CD14-positive monocyte (primary cell): ENCODE data around the gene AFG3L2. TPM values are rescaled to one million over a fixed set of nuclear protein-coding genes. Genes with fewer than 3 reads are reported as not detected.

Source experiments
- DNase-seq, 3 donors: peaks; one replicate each; pipeline ENCODE4 v3.0.0-alpha.2; 2011 to 2022
- H2AFZ ChIP-seq: 2 replicates; pipeline ENCODE4 v1.6.0; 2012; ENCODE audit warnings: mild to moderate bottlenecking, low read depth, low read length, inconsistent platforms; ENCODE audit not compliant: insufficient read depth, poor library complexity, severe bottlenecking
- H3K27ac ChIP-seq, 2 donors: 1 replicate in 1 of 2; 2 replicates in 1 of 2; pipeline ENCODE4 v1.5.1; 2012 to 2013; ENCODE audit warnings: low read length in 2 of 2, control low read depth in 1 of 2, inconsistent platforms in 1 of 2, low read depth in 1 of 2, mild to moderate bottlenecking in 1 of 2
- H3K27me3 ChIP-seq, 2 donors: one replicate each; pipeline versions ENCODE4 v1.6.0 to v1.6.1; 2011 to 2013; ENCODE audit warnings: low read length in 2 of 2; ENCODE audit not compliant: control insufficient read depth in 2 of 2, insufficient read depth in 2 of 2
- H3K36me3 ChIP-seq, 2 donors: replicated peaks in 1 of 2; 1 replicate in 1 of 2; 2 replicates in 1 of 2; pipeline versions ENCODE4 v1.5.1 to v1.6.1; 2012 to 2013; ENCODE audit warnings: low read length in 2 of 2, control low read depth in 1 of 2, inconsistent platforms in 1 of 2, mild to moderate bottlenecking in 1 of 2; ENCODE audit not compliant: insufficient read depth in 2 of 2, control insufficient read depth in 1 of 2
- H3K4me1 ChIP-seq, 2 donors: 1 replicate in 1 of 2; 2 replicates in 1 of 2; pipeline versions ENCODE4 v1.5.1 to v1.6.1; 2012 to 2013; ENCODE audit warnings: low read length in 2 of 2, control low read depth in 1 of 2, inconsistent platforms in 1 of 2, mild to moderate bottlenecking in 1 of 2, moderate library complexity in 1 of 2; ENCODE audit not compliant: insufficient read depth in 2 of 2, control insufficient read depth in 1 of 2
- H3K4me2 ChIP-seq: replicated peaks from 2 replicates; pipeline ENCODE3; 2012; ENCODE audit warnings: low read length, moderate library complexity, mild to moderate bottlenecking; ENCODE audit not compliant: poor library complexity, severe bottlenecking; ENCODE audit errors: extremely low read depth
- H3K4me3 ChIP-seq, 3 experiments: fragments of 200-600 bp in 1 of 3; sonication (generic) in 1 of 3; replicated peaks in 1 of 3; 1 replicate in 2 of 3; 2 replicates in 1 of 3; pipeline ENCODE4 v1.5.1; 2011 to 2013; ENCODE audit warnings: low read length in 3 of 3, mild to moderate bottlenecking in 3 of 3, control low read depth in 2 of 3, low read depth in 2 of 3, inconsistent platforms in 1 of 3, moderate library complexity in 1 of 3
- H3K79me2 ChIP-seq: 2 replicates; pipeline ENCODE4 v1.6.0; 2012; ENCODE audit warnings: mild to moderate bottlenecking, control low read depth, inconsistent platforms, low read length, moderate library complexity; ENCODE audit not compliant: insufficient read depth
- H3K9ac ChIP-seq: 2 replicates; pipeline ENCODE4 v1.6.0; 2017; ENCODE audit warnings: low read length, mild to moderate bottlenecking; ENCODE audit not compliant: insufficient read depth, poor library complexity, severe bottlenecking
- H3K9me3 ChIP-seq, 2 donors: replicated peaks in 1 of 2; 1 replicate in 1 of 2; 2 replicates in 1 of 2; pipeline versions ENCODE4 v1.5.1 to v1.6.1; 2012 to 2013; ENCODE audit warnings: low read length in 2 of 2, control low read depth in 1 of 2; ENCODE audit not compliant: control insufficient read depth in 1 of 2, insufficient read depth in 1 of 2
- H4K20me1 ChIP-seq: 2 replicates; pipeline ENCODE4 v1.6.0; 2012; ENCODE audit warnings: mild to moderate bottlenecking, low read length, control low read depth, moderate library complexity; ENCODE audit not compliant: insufficient read depth
- H3K27ac Mint-ChIP-seq, 7 donors: one replicate each; pipeline ENCODE4 v1.8.0; 2020; ENCODE audit warnings: mild to moderate bottlenecking in 7 of 7, mixed read lengths in 7 of 7, moderate library complexity in 6 of 7, inconsistent platforms in 2 of 7
- H3K27me3 Mint-ChIP-seq, 3 donors: one replicate each; pipeline ENCODE4 v1.8.0; 2021 to 2022; ENCODE audit warnings: low read depth in 3 of 3, mild to moderate bottlenecking in 3 of 3, mixed read lengths in 3 of 3, moderate library complexity in 3 of 3, inconsistent platforms in 1 of 3
- H3K36me3 Mint-ChIP-seq, 2 donors: one replicate each; pipeline ENCODE4 v1.8.0; 2020; ENCODE audit warnings: mixed read lengths in 2 of 2, inconsistent platforms in 1 of 2, mild to moderate bottlenecking in 1 of 2
- H3K4me1 Mint-ChIP-seq: one replicate; pipeline ENCODE4 v1.8.0; 2020; ENCODE audit warnings: mild to moderate bottlenecking, mixed read lengths
- H3K4me3 Mint-ChIP-seq, 2 donors: one replicate each; pipeline ENCODE4 v1.8.0; 2020; ENCODE audit warnings: mild to moderate bottlenecking in 2 of 2, mixed read lengths in 2 of 2, moderate library complexity in 1 of 2
- H3K9me3 Mint-ChIP-seq, 7 donors: one replicate each; pipeline ENCODE4 v1.8.0; 2020 to 2022; ENCODE audit warnings: mixed read lengths in 7 of 7, mild to moderate bottlenecking in 6 of 7, moderate library complexity in 6 of 7, inconsistent platforms in 2 of 7
- CTCF ChIP-seq: fragments of 200-600 bp; IDR thresholded peaks from one replicate; pipeline ENCODE4 v1.8.0; 2022; ENCODE audit warnings: antibody characterized with exemption, mild to moderate bottlenecking
- WGBS: methylation state at CpG from one replicate; pipeline ENCODE4 v1.1.5; 2013; ENCODE audit warnings: missing lambda C conversion rate; ENCODE audit not compliant: insufficient coverage; 5-methylcytosine and 5-hydroxymethylcytosine counted together
- intact Hi-C, 2 donors: fragments of 100-400 bp; cut with micrococcal nuclease; formaldehyde crosslinking; loops; one replicate each; pipeline versions ENCODE4 v1.15.0 to v1.15.1; 2023
- polyA plus RNA-seq, 3 donors: library from polyadenylated mRNA; depleted of rRNA in 1 of 3; unstranded in 2 of 3; stranded (reverse) in 1 of 3; fragments of 300-500 nt in 2 of 3; fragments of >200 nt in 1 of 3; fragmentation: Illumina TruSeq in 2 of 3; gene quantifications; 1 replicate in 2 of 3; 2 replicates in 1 of 3; pipeline ENCODE4 v1.2.3, GENCODE V29; 2012 to 2021

The AFG3L2 gene
- polyA plus RNA-seq, 3 donors = 13.9 to 15.5 (median 13.9) TPM

- DNase-seq = no peak
- 98% methylated on average over 11 of the region's 14 CpGs for WGBS
- Histone ChIP-seq H3K4me3 (no peak overlapping the region), H3K27ac (no peak overlapping the region), H2AFZ (no peak overlapping the region), H3K79me2 (no peaks in the 10 kb centered on the region), H3K36me3 (no peaks in the 10 kb centered on the region), H3K9ac (no peak overlapping the region), H3K4me2 (no peak overlapping the region), H3K27me3 (peaks cover 0 to 21% of the 10 kb centered on the region in 2 donors), H4K20me1 (no peaks in the 10 kb centered on the region), H3K4me1 (peaks cover 11 to 15% of the 10 kb centered on the region in 2 donors), H3K9me3 (peaks cover 0 to 3% of the 10 kb centered on the region in 2 donors)
- H3K27me3 Mint-ChIP-seq = peaks cover 18 to 29% (median 26%) of the 10 kb centered on the region in 3 donors
- H3K27ac Mint-ChIP-seq = no peak overlapping the region
- peaks cover 15% of the 10 kb centered on the region for H3K4me1 Mint-ChIP-seq
- no peak overlapping the region for H3K4me3 Mint-ChIP-seq
- peaks cover 0 to 13% (median 8%) of the 10 kb centered on the region in 7 donors for H3K9me3 Mint-ChIP-seq
- TF ChIP-seq CTCF = no peak
- intact Hi-C loops = loop anchor here in 1 of 2 donors (10.0 kb wide), 1 partner anchor 72 kb away; the partner anchor contains the start of gene AFG3L2
- peaks cover 4 to 5% of the 10 kb centered on the region in 2 donors for H3K36me3 Mint-ChIP-seq
Measured at GRCh38 chr18:12302391-12303147, 74.5 kb downstream of the AFG3L2 start.

- Mint-ChIP-seq H3K27me3 (peaks cover 10 to 18% (median 15%) of the 10 kb centered on the region in 3 donors), H3K4me1 (peaks cover 4% of the 10 kb centered on the region), H3K4me3 (no peak overlapping the region), H3K9me3 (peaks cover 0 to 9% (median 6%) of the 10 kb centered on the region in 7 donors), H3K27ac (peak overlapping the region in 2 of 7 donors; percentile 55 to 71), H3K36me3 (no peaks in the 10 kb centered on the region)
- H3K36me3 ChIP-seq = no peaks in the 10 kb centered on the region
- H3K4me1 ChIP-seq = peaks cover 0 to 3% of the 10 kb centered on the region in 2 donors
- no peak overlapping the region for H3K27ac ChIP-seq
- H3K4me3 ChIP-seq = no peak overlapping the region
- no peaks in the 10 kb centered on the region for H3K79me2 ChIP-seq
- no peak overlapping the region for H2AFZ ChIP-seq
- intact Hi-C loops = loop anchor here in 1 of 2 donors (10.0 kb wide), 1 partner anchor 73 kb away; the partner anchor contains the start of gene AFG3L2
- H4K20me1 ChIP-seq = no peaks in the 10 kb centered on the region
- 84% methylated on average over 6 of the region's 13 CpGs for WGBS
- TF ChIP-seq CTCF = no peak
- H3K9ac ChIP-seq = no peak overlapping the region
- H3K4me2 ChIP-seq = no peak overlapping the region
- peaks cover 0 to 10% of the 10 kb centered on the region in 2 donors for H3K27me3 ChIP-seq
- no peak for DNase-seq
- peaks cover 0 to 3% of the 10 kb centered on the region in 2 donors for H3K9me3 ChIP-seq
Measured at GRCh38 chr18:12301263-12302005, 75.6 kb downstream of the AFG3L2 start.
